B cell (primary cell): ENCODE results near the gene EDC4. TPM values are rescaled to one million over a fixed set of nuclear protein-coding genes. Genes with fewer than 3 reads are reported as not detected.
A peak's percentile ranks its signal among the peaks of the same experiment; 100 is the strongest.

ENCODE experiments used
- ATAC-seq: fragments of 200-7000 bp; cut with Tn5 transposase; one replicate; pipeline ENCODE4 v1.10.0; 2021; ENCODE audit warnings: low read depth, mild to moderate bottlenecking, moderate number of reproducible peaks, moderate library complexity
- CTCF ChIA-PET: fragments of 350-600 bp; sonication (Branson Sonifier 250); formaldehyde crosslinking; loops from one replicate; lab custom pipeline; 2021; ENCODE audit warnings: antibody characterized with exemption, inconsistent platforms; lab: Charles Lee
- POLR2A ChIA-PET: fragments of 350-600 bp; sonication (Branson Sonifier 250); formaldehyde crosslinking; loops from one replicate; lab custom pipeline; 2021; ENCODE audit warnings: antibody characterized with exemption; lab: Charles Lee
- DNase-seq: peaks from one replicate; pipeline ENCODE4 v3.0.0; 2013
- H2AFZ ChIP-seq: 2 replicates; pipeline ENCODE4 v1.6.1; 2012; ENCODE audit warnings: mild to moderate bottlenecking, low read depth, low read length; ENCODE audit not compliant: insufficient read depth, poor library complexity, severe bottlenecking
- H3K27ac ChIP-seq, 2 donors: 1 replicate in 1 of 2; 2 replicates in 1 of 2; pipeline ENCODE4 v1.5.1; 2012 to 2013; ENCODE audit warnings: low read length in 2 of 2, mild to moderate bottlenecking in 2 of 2, moderate library complexity in 1 of 2
- H3K27me3 ChIP-seq, 4 experiments: fragments of 200-600 bp in 1 of 4; sonication (generic) in 1 of 4; replicated peaks in 1 of 4; 1 replicate in 2 of 4; 2 replicates in 2 of 4; pipeline versions ENCODE4 v1.6.1 to v1.7.0; 2013 to 2016; ENCODE audit warnings: low read length in 3 of 4, mild to moderate bottlenecking in 2 of 4, mixed read lengths in 1 of 4, moderate library complexity in 1 of 4; ENCODE audit not compliant: insufficient read depth in 4 of 4, control insufficient read depth in 3 of 4; ENCODE audit errors: control extremely low read depth in 1 of 4
- H3K36me3 ChIP-seq, 2 experiments: replicated peaks in 1 of 2; 1 replicate in 1 of 2; 2 replicates in 1 of 2; pipeline versions ENCODE4 v1.6.1 to v1.7.1; 2013; ENCODE audit warnings: low read length in 1 of 2; ENCODE audit not compliant: insufficient read depth in 2 of 2, control insufficient read depth in 1 of 2; ENCODE audit errors: control extremely low read depth in 1 of 2, extremely low read depth in 1 of 2
- H3K4me1 ChIP-seq, 2 donors: fragments of 200-600 bp in 1 of 2; sonication (generic) in 1 of 2; 1 replicate in 1 of 2; 2 replicates in 1 of 2; pipeline versions ENCODE4 v1.5.1 to v1.6.1; 2013 to 2017; ENCODE audit warnings: low read length in 2 of 2; ENCODE audit not compliant: control insufficient read depth in 2 of 2, insufficient read depth in 2 of 2
- H3K4me2 ChIP-seq: replicated peaks from 2 replicates; pipeline ENCODE3; 2012; ENCODE audit warnings: mild to moderate bottlenecking, low read depth, low read length; ENCODE audit not compliant: poor library complexity, severe bottlenecking
- H3K4me3 ChIP-seq, 5 experiments: fragments of 200-600 bp in 1 of 5; sonication (generic) in 1 of 5; 1 replicate in 3 of 5; 2 replicates in 2 of 5; pipeline versions ENCODE4 v1.5.1 to v1.7.0; 2011 to 2016; ENCODE audit warnings: low read length in 4 of 5, mild to moderate bottlenecking in 4 of 5, low read depth in 2 of 5, control low read depth in 1 of 5, moderate library complexity in 1 of 5; ENCODE audit not compliant: insufficient read depth in 1 of 5; ENCODE audit errors: control extremely low read depth in 1 of 5, extremely low read depth in 1 of 5
- H3K79me2 ChIP-seq: fragments of 200-600 bp; sonication (generic); one replicate; pipeline ENCODE4 v1.6.0; 2016; ENCODE audit warnings: low read length; ENCODE audit not compliant: control insufficient read depth, insufficient read depth
- H3K9ac ChIP-seq: fragments of 200-600 bp; sonication (generic); 2 replicates; pipeline ENCODE4 v1.6.1; 2017; ENCODE audit warnings: mild to moderate bottlenecking, low read length, moderate library complexity
- H3K9me3 ChIP-seq, 3 donors: one replicate each; pipeline versions ENCODE4 v1.6.1 to v1.7.1; 2013; ENCODE audit warnings: low read length in 2 of 3; ENCODE audit not compliant: control insufficient read depth in 2 of 3, insufficient read depth in 1 of 3; ENCODE audit errors: control extremely low read depth in 1 of 3
- H4K20me1 ChIP-seq: 2 replicates; pipeline ENCODE4 v1.6.0; 2012; ENCODE audit warnings: mild to moderate bottlenecking, low read length; ENCODE audit not compliant: insufficient read depth, control insufficient read depth, poor library complexity, severe bottlenecking
- H3K27ac Mint-ChIP-seq: one replicate; pipeline ENCODE4 v1.8.0; 2021; ENCODE audit warnings: mixed read lengths
- H3K27me3 Mint-ChIP-seq: one replicate; pipeline ENCODE4 v1.8.0; 2021; ENCODE audit warnings: mixed read lengths
- H3K4me1 Mint-ChIP-seq: one replicate; pipeline ENCODE4 v1.8.0; 2021; ENCODE audit warnings: mixed read lengths
- H3K4me3 Mint-ChIP-seq: one replicate; pipeline ENCODE4 v1.8.0; 2021; ENCODE audit warnings: mixed read lengths
- H3K9me3 Mint-ChIP-seq: one replicate; pipeline ENCODE4 v1.8.0; 2022; ENCODE audit warnings: mixed read lengths; ENCODE audit not compliant: insufficient read depth
- EZH2 ChIP-seq: IDR thresholded peaks from 2 replicates; pipeline ENCODE4 v1.6.1; 2012; ENCODE audit warnings: borderline replicate concordance, low read depth, mild to moderate bottlenecking, moderate library complexity, low read length; ENCODE audit not compliant: insufficient read depth, poor library complexity, severe bottlenecking
- WGBS: methylation state at CpG from one replicate; pipeline ENCODE4 v1.1.5; 2013; ENCODE audit warnings: missing lambda C conversion rate; ENCODE audit not compliant: insufficient coverage; 5-methylcytosine and 5-hydroxymethylcytosine counted together
- intact Hi-C: fragments of 100-400 bp; cut with micrococcal nuclease; formaldehyde crosslinking; loops from one replicate; pipeline ENCODE4 v1.10.0; 2022
- polyA plus RNA-seq: library from polyadenylated mRNA; depleted of rRNA; stranded (reverse); fragments of >200 nt; gene quantifications from 2 replicates; pipeline ENCODE4 v1.2.3, GENCODE V29; 2012
- total RNA-seq, 2 donors: library from RNA; stranded (reverse); fragments of 120-200 nt in 1 of 2; gene quantifications; 1 replicate in 1 of 2; 2 replicates in 1 of 2; pipeline versions ENCODE4 v1.2.3 to v1.2.4, GENCODE V29; 2013 to 2022
- TF ChIP-seq, protein P1 (sequence below): fragments of 200-600 bp; IDR thresholded peaks from one replicate; pipeline ENCODE4 v1.8.0; 2022; ENCODE audit warnings: antibody characterized with exemption, mild to moderate bottlenecking

The EDC4 gene
- total and polyA plus RNA-seq, 2 donors (not counting 1 experiment from before 2014, with no cell fraction given): 84.5 to 95.1 TPM

DNA sequence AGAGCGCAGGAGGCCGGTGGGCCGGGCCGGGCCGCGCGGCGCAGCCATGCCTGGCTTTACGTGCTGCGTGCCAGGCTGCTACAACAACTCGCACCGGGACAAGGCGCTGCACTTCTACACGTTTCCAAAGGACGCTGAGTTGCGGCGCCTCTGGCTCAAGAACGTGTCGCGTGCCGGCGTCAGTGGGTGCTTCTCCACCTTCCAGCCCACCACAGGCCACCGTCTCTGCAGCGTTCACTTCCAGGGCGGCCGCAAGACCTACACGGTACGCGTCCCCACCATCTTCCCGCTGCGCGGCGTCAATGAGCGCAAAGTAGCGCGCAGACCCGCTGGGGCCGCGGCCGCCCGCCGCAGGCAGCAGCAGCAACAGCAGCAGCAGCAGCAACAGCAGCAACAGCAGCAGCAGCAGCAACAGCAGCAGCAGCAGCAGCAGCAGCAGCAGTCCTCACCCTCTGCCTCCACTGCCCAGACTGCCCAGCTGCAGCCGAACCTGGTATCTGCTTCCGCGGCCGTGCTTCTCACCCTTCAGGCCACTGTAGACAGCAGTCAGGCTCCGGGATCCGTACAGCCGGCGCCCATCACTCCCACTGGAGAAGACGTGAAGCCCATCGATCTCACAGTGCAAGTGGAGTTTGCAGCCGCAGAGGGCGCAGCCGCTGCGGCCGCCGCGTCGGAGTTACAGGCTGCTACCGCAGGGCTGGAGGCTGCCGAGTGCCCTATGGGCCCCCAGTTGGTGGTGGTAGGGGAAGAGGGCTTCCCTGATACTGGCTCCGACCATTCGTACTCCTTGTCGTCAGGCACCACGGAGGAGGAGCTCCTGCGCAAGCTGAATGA is 30.1 kb upstream of the EDC4 start:
- DNase-seq: peak; percentile 78
- peak overlapping the region; percentile 25 to 87 for H3K27ac ChIP-seq
- CTCF ChIA-PET: interaction anchor here (1.0 to 3.0 kb wide), 3 partner anchors 22 to 198 kb away, joined by 3 to 13 read pairs (median 3); no protein-coding TSS in a partner anchor
- peaks cover 31% of the 10 kb centered on the region for H3K79me2 ChIP-seq
- H3K4me1 ChIP-seq: peaks cover 34 to 47% of the 10 kb centered on the region in 2 donors
- H3K9me3 Mint-ChIP-seq: no peaks in the 10 kb centered on the region
- peaks cover 0 to 5% (median 0%) of the 10 kb centered on the region in 3 donors for H3K9me3 ChIP-seq
- H3K4me3 Mint-ChIP-seq: peak overlapping the region; percentile 95
- ATAC-seq: peak; percentile 23
- H3K4me3 ChIP-seq: peak overlapping the region; percentile 42 to 91 (median 74)
- H3K36me3 ChIP-seq: no peaks in the 10 kb centered on the region
- H4K20me1 ChIP-seq: peaks cover 22% of the 10 kb centered on the region
- H3K27me3 ChIP-seq: no peaks in the 10 kb centered on the region
- peak overlapping the region; percentile 97 for H3K4me2 ChIP-seq
- H3K9ac ChIP-seq: peak overlapping the region; percentile 83
- WGBS: 1% methylated on average over 67 of the region's 67 CpGs
- no peaks in the 10 kb centered on the region for H3K27me3 Mint-ChIP-seq
- H2AFZ ChIP-seq: peak overlapping the region; percentile 99
- peaks cover 40% of the 10 kb centered on the region for H3K4me1 Mint-ChIP-seq
- intact Hi-C loops: loop anchor here (1.0 to 10.0 kb wide), 9 partner anchors 9 to 1088 kb away; partner anchors contain the start of genes ACD, C16orf86, CTCF and DYNC1LI2
- TF ChIP-seq, protein P1, sequence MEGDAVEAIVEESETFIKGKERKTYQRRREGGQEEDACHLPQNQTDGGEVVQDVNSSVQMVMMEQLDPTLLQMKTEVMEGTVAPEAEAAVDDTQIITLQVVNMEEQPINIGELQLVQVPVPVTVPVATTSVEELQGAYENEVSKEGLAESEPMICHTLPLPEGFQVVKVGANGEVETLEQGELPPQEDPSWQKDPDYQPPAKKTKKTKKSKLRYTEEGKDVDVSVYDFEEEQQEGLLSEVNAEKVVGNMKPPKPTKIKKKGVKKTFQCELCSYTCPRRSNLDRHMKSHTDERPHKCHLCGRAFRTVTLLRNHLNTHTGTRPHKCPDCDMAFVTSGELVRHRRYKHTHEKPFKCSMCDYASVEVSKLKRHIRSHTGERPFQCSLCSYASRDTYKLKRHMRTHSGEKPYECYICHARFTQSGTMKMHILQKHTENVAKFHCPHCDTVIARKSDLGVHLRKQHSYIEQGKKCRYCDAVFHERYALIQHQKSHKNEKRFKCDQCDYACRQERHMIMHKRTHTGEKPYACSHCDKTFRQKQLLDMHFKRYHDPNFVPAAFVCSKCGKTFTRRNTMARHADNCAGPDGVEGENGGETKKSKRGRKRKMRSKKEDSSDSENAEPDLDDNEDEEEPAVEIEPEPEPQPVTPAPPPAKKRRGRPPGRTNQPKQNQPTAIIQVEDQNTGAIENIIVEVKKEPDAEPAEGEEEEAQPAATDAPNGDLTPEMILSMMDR: peak; percentile 43
- no peak for TF ChIP-seq EZH2
- POLR2A ChIA-PET: interaction anchor here (0.8 kb wide), 1 partner anchor 10 kb away, joined by 3 read pairs; no protein-coding TSS in a partner anchor
- H3K27ac Mint-ChIP-seq: peak overlapping the region; percentile 97
